ENCODE data around the gene AGAP5. TPM values are rescaled to one million over a fixed set of nuclear protein-coding genes. Genes with fewer than 3 reads are reported as not detected.
A peak's percentile ranks its signal among the peaks of the same experiment; 100 is the strongest.

The AGAP5 gene
- total RNA-seq, 1 experiment from 2014 or later: 14.3 TPM

GRCh38 chr10:73647211-73647874 is 50.6 kb downstream of the AGAP5 start:
- ChIA-PET CTCF (no interaction called here), POLR2A (interaction anchor here (1.0 kb wide), 1 partner anchor 134 kb away, joined by 4 read pairs; the partner anchor contains the start of gene CHCHD1)
- Mint-ChIP-seq H3K9me3 (ENCODE audit: unreplicated experiment) (no peaks in the 10 kb centered on the region), H3K27me3 (ENCODE audit: insufficient read depth, unreplicated experiment) (no peaks in the 10 kb centered on the region), H3K27ac (ENCODE audit: unreplicated experiment) (peak overlapping the region; percentile 7), H3K36me3 (ENCODE audit: insufficient read depth, unreplicated experiment) (peaks cover 4% of the 10 kb centered on the region), H3K4me1 (ENCODE audit: low read depth, unreplicated experiment) (peaks cover 44% of the 10 kb centered on the region), H3K4me3 (ENCODE audit: unreplicated experiment) (no peak overlapping the region)
- no peak for DNase-seq
- Histone ChIP-seq H3K36me3 (ENCODE audit: control insufficient read depth, insufficient read depth, low read length) (no peaks in the 10 kb centered on the region), H3K9me3 (no peaks in the 10 kb centered on the region), H3K27me3 (replicated peaks; ENCODE audit: control insufficient read depth, insufficient read depth, low read length) (no peaks in the 10 kb centered on the region), H3K4me1 (peaks cover 41% of the 10 kb centered on the region), H3K4me3 (ENCODE audit: low read depth, low read length) (peak overlapping the region; percentile 16)
- no peak for TF ChIP-seq CTCF (IDR thresholded peaks at IDR 0.05; ENCODE audit: insufficient read depth in 1 of 2, low read depth in 1 of 2, low read length in 1 of 2, severe bottlenecking in 1 of 2, unreplicated experiment in 1 of 2)
- intact Hi-C loops (cut with micrococcal nuclease; ENCODE audit: unreplicated experiment): loop anchor here (10.0 kb wide), 1 partner anchor 233 kb away; the partner anchor contains the start of gene ANXA7
- no TSS peak for BruUV-seq (replicated peaks)

GRCh38 chr10:73646598-73647041 is 51.3 kb downstream of the AGAP5 start:
- Mint-ChIP-seq H3K27me3 (ENCODE audit: insufficient read depth, unreplicated experiment) (no peaks in the 10 kb centered on the region), H3K9me3 (ENCODE audit: unreplicated experiment) (no peaks in the 10 kb centered on the region), H3K36me3 (ENCODE audit: insufficient read depth, unreplicated experiment) (peaks cover 7% of the 10 kb centered on the region), H3K4me3 (ENCODE audit: unreplicated experiment) (no peak overlapping the region), H3K27ac (ENCODE audit: unreplicated experiment) (peak overlapping the region; percentile 7), H3K4me1 (ENCODE audit: low read depth, unreplicated experiment) (peaks cover 48% of the 10 kb centered on the region)
- H3K4me3 ChIP-seq (ENCODE audit: low read depth, low read length): no peak overlapping the region
- POLR2A ChIA-PET: no interaction called here
- no TSS peak for BruUV-seq (replicated peaks)
- intact Hi-C loops (cut with micrococcal nuclease; ENCODE audit: unreplicated experiment): loop anchor here (10.0 kb wide), 1 partner anchor 232 kb away; the partner anchor contains the start of gene ANXA7
- CTCF ChIA-PET: no interaction called here
- H3K27me3 ChIP-seq (replicated peaks; ENCODE audit: control insufficient read depth, insufficient read depth, low read length): no peaks in the 10 kb centered on the region
- H3K36me3 ChIP-seq (ENCODE audit: control insufficient read depth, insufficient read depth, low read length): no peaks in the 10 kb centered on the region
- H3K4me1 ChIP-seq: peaks cover 41% of the 10 kb centered on the region
- TF ChIP-seq CTCF (IDR thresholded peaks at IDR 0.05; ENCODE audit: insufficient read depth in 1 of 2, low read depth in 1 of 2, low read length in 1 of 2, severe bottlenecking in 1 of 2, unreplicated experiment in 1 of 2): no peak
- H3K9me3 ChIP-seq: no peaks in the 10 kb centered on the region
- no peak for DNase-seq

GRCh38 chr10:73645251-73645650 is 52.7 kb downstream of the AGAP5 start:
- H3K27me3 ChIP-seq (replicated peaks; ENCODE audit: control insufficient read depth, insufficient read depth, low read length): no peaks in the 10 kb centered on the region
- no peak overlapping the region for H3K4me3 Mint-ChIP-seq (ENCODE audit: unreplicated experiment)
- POLR2A ChIA-PET: no interaction called here
- H3K36me3 Mint-ChIP-seq (ENCODE audit: insufficient read depth, unreplicated experiment): peaks cover 8% of the 10 kb centered on the region
- intact Hi-C loops (cut with micrococcal nuclease; ENCODE audit: unreplicated experiment): loop anchor here (10.0 kb wide), 1 partner anchor 230 kb away; the partner anchor contains the start of gene ANXA7
- no peaks in the 10 kb centered on the region for H3K27me3 Mint-ChIP-seq (ENCODE audit: insufficient read depth, unreplicated experiment)
- H3K9me3 ChIP-seq: no peaks in the 10 kb centered on the region
- BruUV-seq (replicated peaks): no TSS peak
- TF ChIP-seq CTCF (IDR thresholded peaks at IDR 0.05; ENCODE audit: insufficient read depth in 1 of 2, low read depth in 1 of 2, low read length in 1 of 2, severe bottlenecking in 1 of 2, unreplicated experiment in 1 of 2): no peak
- CTCF ChIA-PET: interaction anchor here (5.0 kb wide), 1 partner anchor 115 kb away, joined by 52 read pairs; no protein-coding TSS in a partner anchor
- peak overlapping the region; percentile 40 for H3K27ac Mint-ChIP-seq (ENCODE audit: unreplicated experiment)
- H3K4me1 Mint-ChIP-seq (ENCODE audit: low read depth, unreplicated experiment): peaks cover 48% of the 10 kb centered on the region
- H3K4me3 ChIP-seq (ENCODE audit: low read depth, low read length): no peak overlapping the region
- H3K4me1 ChIP-seq: peaks cover 32% of the 10 kb centered on the region
- no peak for DNase-seq
- H3K9me3 Mint-ChIP-seq (ENCODE audit: unreplicated experiment): no peaks in the 10 kb centered on the region
- H3K36me3 ChIP-seq (ENCODE audit: control insufficient read depth, insufficient read depth, low read length): no peaks in the 10 kb centered on the region

Data from Caco-2 (cell line).